IMR-90 (cell line): ENCODE results near the gene PLEKHG4. TPM values are rescaled to one million over a fixed set of nuclear protein-coding genes. Genes with fewer than 3 reads are reported as not detected.

Source experiments
- ATAC-seq: fragments of 200-7000 bp; cut with Tn5 transposase; 2 replicates; pipeline ENCODE4 v1.9.1; 2020; ENCODE audit warnings: low read depth, mild to moderate bottlenecking, moderate library complexity
- BruUV-seq: library from RNA; stranded (reverse); fragments of 400-500 nt; replicated peaks from 2 replicates; lab custom pipeline; 2021; lab: Mats Ljungman, UMichigan
- CTCF ChIA-PET: fragments of 300-600 bp; formaldehyde crosslinking; extraction: SDS; loops from one replicate; lab custom pipeline; 2021; ENCODE audit warnings: antibody characterized with exemption; lab: Yijun Ruan, JAX
- POLR2A ChIA-PET: fragments of 300-600 bp; sonication (Branson Sonifier 250); formaldehyde crosslinking; loops from one replicate; lab custom pipeline; 2022; ENCODE audit warnings: antibody characterized with exemption; ENCODE audit not compliant: unreplicated experiment; lab: Charles Lee
- DNase-seq: peaks from one replicate; pipeline ENCODE4 v3.0.0; 2013
- H2AFZ ChIP-seq: replicated peaks from 2 replicates; pipeline ENCODE3; 2013; ENCODE audit warnings: low read length, mild to moderate bottlenecking; ENCODE audit not compliant: poor library complexity
- H2AK5ac ChIP-seq: 2 replicates; pipeline ENCODE4 v1.6.1; 2013; ENCODE audit warnings: low read depth, low read length, inconsistent platforms
- H2AK9ac ChIP-seq: replicated peaks from 2 replicates; pipeline ENCODE3; 2013; ENCODE audit warnings: mild to moderate bottlenecking, low read depth, low read length, moderate library complexity; ENCODE audit not compliant: poor library complexity
- H2BK120ac ChIP-seq: 2 replicates; pipeline ENCODE4 v1.6.1; 2013; ENCODE audit warnings: low read depth, low read length, inconsistent platforms
- H2BK15ac ChIP-seq: 3 replicates; pipeline ENCODE4 v1.6.1; 2013; ENCODE audit warnings: low read depth, low read length, inconsistent platforms
- H2BK20ac ChIP-seq: 2 replicates; pipeline ENCODE4 v1.6.1; 2013; ENCODE audit warnings: low read depth, mild to moderate bottlenecking, inconsistent platforms, low read length, moderate library complexity
- H2BK5ac ChIP-seq: 2 replicates; pipeline ENCODE4 v1.6.1; 2013; ENCODE audit warnings: mild to moderate bottlenecking, low read depth, low read length, inconsistent platforms; ENCODE audit not compliant: poor library complexity, severe bottlenecking
- H3K14ac ChIP-seq: replicated peaks from 2 replicates; pipeline ENCODE4 v1.6.1; 2013; ENCODE audit warnings: low read depth, low read length, inconsistent platforms
- H3K18ac ChIP-seq: 2 replicates; pipeline ENCODE4 v1.6.1; 2013; ENCODE audit warnings: low read depth, low read length, control low read depth
- H3K23ac ChIP-seq: 2 replicates; pipeline ENCODE4 v1.6.1; 2013; ENCODE audit warnings: low read depth, low read length, inconsistent platforms
- H3K27ac ChIP-seq: 2 replicates; pipeline ENCODE4 v1.5.1; 2013; ENCODE audit warnings: mild to moderate bottlenecking, control low read depth, low read length; ENCODE audit not compliant: insufficient read depth
- H3K27me3 ChIP-seq: 2 replicates; pipeline ENCODE4 v1.6.1; 2013; ENCODE audit warnings: low read length; ENCODE audit not compliant: control insufficient read depth, insufficient read depth
- H3K36me3 ChIP-seq: 2 replicates; pipeline ENCODE4 v1.6.1; 2013; ENCODE audit warnings: low read length, mixed read lengths; ENCODE audit not compliant: control insufficient read depth, insufficient read depth
- H3K4ac ChIP-seq: 2 replicates; pipeline ENCODE4 v1.6.1; 2013; ENCODE audit warnings: low read depth, low read length, inconsistent platforms
- H3K4me1 ChIP-seq: 2 replicates; pipeline ENCODE4 v1.6.1; 2013; ENCODE audit warnings: low read length, mixed read lengths; ENCODE audit not compliant: control insufficient read depth, insufficient read depth
- H3K4me2 ChIP-seq: 2 replicates; pipeline ENCODE4 v1.6.1; 2013; ENCODE audit warnings: low read depth, mild to moderate bottlenecking, control low read depth, low read length, moderate library complexity
- H3K4me3 ChIP-seq: 2 replicates; pipeline ENCODE4 v1.5.1; 2013; ENCODE audit warnings: low read depth, mild to moderate bottlenecking, control low read depth, low read length, moderate library complexity; ENCODE audit not compliant: insufficient read depth
- H3K56ac ChIP-seq: 2 replicates; pipeline ENCODE4 v1.6.1; 2013; ENCODE audit warnings: low read length, inconsistent platforms; ENCODE audit not compliant: insufficient read depth; ENCODE audit errors: extremely low read depth
- H3K79me1 ChIP-seq, 2 experiments: 2 replicates each; pipeline ENCODE4 v1.6.1; 2013; ENCODE audit warnings: low read length in 2 of 2, inconsistent platforms in 1 of 2, low read depth in 1 of 2
- H3K9ac ChIP-seq: 2 replicates; pipeline ENCODE4 v1.6.1; 2013; ENCODE audit warnings: low read depth, low read length, control low read depth
- H3K9me1 ChIP-seq: 2 replicates; pipeline ENCODE4 v1.6.1; 2013; ENCODE audit warnings: low read length, inconsistent platforms; ENCODE audit not compliant: insufficient read depth
- H3K9me3 ChIP-seq: 2 replicates; pipeline ENCODE4 v1.6.1; 2013; ENCODE audit warnings: low read length; ENCODE audit not compliant: control insufficient read depth, insufficient read depth
- H4K20me1 ChIP-seq: 2 replicates; pipeline ENCODE4 v1.6.1; 2013; ENCODE audit warnings: low read length, inconsistent platforms; ENCODE audit not compliant: insufficient read depth
- H4K5ac ChIP-seq: 2 replicates; pipeline ENCODE4 v1.6.1; 2013; ENCODE audit warnings: mild to moderate bottlenecking, low read depth, low read length, control low read depth
- H4K8ac ChIP-seq, 2 experiments: 2 replicates each; pipeline ENCODE4 v1.6.1; 2013; ENCODE audit warnings: low read depth in 2 of 2, low read length in 2 of 2, control low read depth in 1 of 2, inconsistent platforms in 1 of 2
- H4K91ac ChIP-seq: 2 replicates; pipeline ENCODE4 v1.6.1; 2013; ENCODE audit warnings: low read depth, low read length, inconsistent platforms; ENCODE audit not compliant: insufficient read depth
- BHLHE40 ChIP-seq: fragments of 150-350 bp; IDR thresholded peaks from 2 replicates; pipeline ENCODE4 v1.6.1; 2016; ENCODE audit warnings: mild to moderate bottlenecking, low read depth, low read length
- CEBPB ChIP-seq: IDR thresholded peaks from 2 replicates; pipeline ENCODE4 v1.6.1; 2012; ENCODE audit warnings: low read depth, low read length, improper control_type of control experiment
- CHD1 ChIP-seq: IDR thresholded peaks from 2 replicates; pipeline ENCODE4 v1.6.1; 2012; ENCODE audit warnings: low read depth, low read length, improper control_type of control experiment
- CTCF ChIP-seq: conservative IDR thresholded peaks from 2 replicates; pipeline ENCODE4 v1.5.1; 2012; ENCODE audit warnings: mild to moderate bottlenecking, low read depth, low read length, improper control_type of control experiment
- FOS ChIP-seq: fragments of 150-350 bp; IDR thresholded peaks from 2 replicates; pipeline ENCODE4 v1.6.1; 2016; ENCODE audit warnings: low read depth, low read length
- MAFK ChIP-seq: IDR thresholded peaks from 2 replicates; pipeline ENCODE4 v1.6.1; 2012; ENCODE audit warnings: low read depth, low read length, improper control_type of control experiment
- MAZ ChIP-seq: IDR thresholded peaks from 2 replicates; pipeline ENCODE4 v1.6.1; 2012; ENCODE audit warnings: low read depth, mild to moderate bottlenecking, low read length, improper control_type of control experiment, moderate library complexity, borderline replicate concordance
- MXI1 ChIP-seq: IDR thresholded peaks from 2 replicates; pipeline ENCODE4 v1.6.1; 2012; ENCODE audit warnings: low read depth, mild to moderate bottlenecking, low read length, moderate library complexity, borderline replicate concordance
- NFE2L2 ChIP-seq: fragments of 150-350 bp; IDR thresholded peaks from 2 replicates; pipeline ENCODE4 v1.6.1; 2016; ENCODE audit warnings: low read depth, mild to moderate bottlenecking, low read length
- POLR2A ChIP-seq: IDR thresholded peaks from 2 replicates; pipeline ENCODE4 v1.6.1; 2012; ENCODE audit warnings: mild to moderate bottlenecking, low read depth, low read length
- RAD21 ChIP-seq: IDR thresholded peaks from 2 replicates; pipeline ENCODE4 v1.6.1; 2012; ENCODE audit warnings: low read length, improper control_type of control experiment
- RCOR1 ChIP-seq: IDR thresholded peaks from 2 replicates; pipeline ENCODE4 v1.6.1; 2012; ENCODE audit warnings: mild to moderate bottlenecking, low read length, improper control_type of control experiment; ENCODE audit not compliant: insufficient replicate concordance
- RFX5 ChIP-seq: IDR thresholded peaks from 2 replicates; pipeline ENCODE4 v1.8.0; 2012; ENCODE audit warnings: low read depth, mild to moderate bottlenecking, low read length, moderate library complexity
- SMC3 ChIP-seq: fragments of 150-350 bp; IDR thresholded peaks from 2 replicates; pipeline ENCODE4 v1.6.1; 2016; ENCODE audit warnings: low read depth, mild to moderate bottlenecking, antibody characterized with exemption, low read length, moderate library complexity
- USF2 ChIP-seq: fragments of 150-350 bp; IDR thresholded peaks from 2 replicates; pipeline ENCODE4 v1.6.1; 2017; ENCODE audit warnings: mild to moderate bottlenecking, antibody characterized with exemption, low read length, low read depth
- WGBS, 2 experiments: methylation state at CpG; one replicate each; pipeline versions ENCODE4 v1.1.5 to v1.1.7; 2013; ENCODE audit warnings: missing lambda C conversion rate in 2 of 2; ENCODE audit not compliant: insufficient read length in 1 of 2; ENCODE audit errors: extremely low coverage in 2 of 2; 5-methylcytosine and 5-hydroxymethylcytosine counted together
- dilution Hi-C: fragments of 300-500 bp; cut with HindIII; formaldehyde crosslinking; loops from one replicate; pipeline ENCODE4 v1.14.3; 2018; ENCODE audit warnings: low sequenced_read_pairs; ENCODE audit not compliant: unreplicated experiment
- in situ Hi-C: fragments of 300-500 bp; cut with MboI; formaldehyde crosslinking; loops from 3 replicates; pipeline ENCODE4 v1.14.3; 2019; ENCODE audit warnings: low sequenced_read_pairs, inconsistent platforms, mixed read lengths
- intact Hi-C: fragments of 100-400 bp; cut with micrococcal nuclease; formaldehyde crosslinking; loops from 2 replicates; pipeline ENCODE4 v1.10.0; 2022
- polyA plus RNA-seq, 3 experiments: library from polyadenylated mRNA; depleted of rRNA; stranded (reverse); fragments of >200 nt; gene quantifications; 2 replicates each; pipeline ENCODE4 v1.2.3, GENCODE V29; 2012; ENCODE audit warnings: low replicate concordance in 1 of 3
- total RNA-seq: library from RNA; depleted of rRNA; stranded (reverse); fragments of >200 nt; gene quantifications from 2 replicates; pipeline ENCODE4 v1.2.3, GENCODE V29; 2012

The PLEKHG4 gene
- total and polyA plus RNA-seq, 2 of the 4 experiments (the other 2 are of a cell fraction), result 14.0 to 50.7 TPM

- dilution Hi-C loops, result no loop called here
- ChIA-PET POLR2A (no interaction called here), CTCF (no interaction called here)
- intact Hi-C loops, result no loop called here
- Histone ChIP-seq H2BK15ac (no peak overlapping the region), H4K20me1 (no peaks in the 10 kb centered on the region; the same call in 1 of the 2 replicates), H3K4me1 (peaks cover 14% of the 10 kb centered on the region), H3K9me3 (no peaks in the 10 kb centered on the region), H2AK9ac (no peak overlapping the region), H3K9me1 (peaks cover 12% of the 10 kb centered on the region), H3K36me3 (no peaks in the 10 kb centered on the region), H2AK5ac (0 out of 2 replicates have a peak overlapping the region, but pooled peaks have one; percentile 65), H4K91ac (no peak overlapping the region; the same call in 1 of the 2 replicates), H3K4ac (peak overlapping the region; percentile 33; the same call in 1 of the 2 replicates), H3K79me1 (no peaks in the 10 kb centered on the region), H3K56ac (no peak overlapping the region), H2BK120ac (no peak overlapping the region), H3K27ac (no peak overlapping the region), H3K27me3 (no peaks in the 10 kb centered on the region), H3K4me3 (no peak overlapping the region), H2AFZ (no peak overlapping the region), H3K14ac (no peak overlapping the region), H3K23ac (no peak overlapping the region), H2BK5ac (no peak overlapping the region), H4K8ac (no peak overlapping the region), H3K9ac (no peak overlapping the region), H3K4me2 (no peak overlapping the region), H4K5ac (no peak overlapping the region), H3K18ac (no peak overlapping the region), H2BK20ac (no peak overlapping the region)
- WGBS, 2 experiments, result 93% methylated on average over 4 of the region's 11 CpGs; no CpG with 5 or more reads in 1 of the 2 experiments
- DNase-seq (no peak), ATAC-seq (0 out of 2 replicates have a peak, but pooled peaks have one; percentile 19)
- in situ Hi-C loops, result no loop called here
- no TSS peak for BruUV-seq
- TF ChIP-seq RAD21 (no peak), CHD1 (no peak), RCOR1 (no peak), MAZ (no peak), USF2 (no peak), SMC3 (no peak), CTCF (no peak), BHLHE40 (no peak), FOS (no peak), RFX5 (no peak), MAFK (no peak), MXI1 (no peak), POLR2A (no peak), NFE2L2 (no peak), CEBPB (no peak)
Observed at GRCh38 chr16:67301080-67301782, 21.9 kb downstream of the PLEKHG4 start.
